Right hindlimb (tissue), 1 donor: ENCODE data around the gene TMEM151B.

ENCODE experiments used
- DNase-seq: peaks from one replicate; pipeline ENCODE4 v3.0.0-alpha.2; 2018

TMEM151B gene

GRCh38 chr6:44253307-44254101 lies 16.7 kb upstream of the TMEM151B start:
- DNase-seq = no peak

- no peak for DNase-seq
These were observed 15.8 kb upstream of the TMEM151B start for GRCh38 chr6:44254191-44255104.

GRCh38 chr6:44255105-44255808 lies 15.0 kb upstream of the TMEM151B start:
- no peak for DNase-seq

- no peak for DNase-seq
These were observed 14.1 kb upstream of the TMEM151B start for GRCh38 chr6:44255871-44256774.

GRCh38 chr6:44256775-44257024 lies 13.6 kb upstream of the TMEM151B start:
- DNase-seq = no peak

GRCh38 chr6:44257025-44257752 lies 13.1 kb upstream of the TMEM151B start, which contains the start of gene SLC35B2:
SLC35B2 (minus strand) TSS chr6:44257528; CDS start chr6:44257410, 118 bp downstream.
- DNase-seq = peak; percentile 87

GRCh38 chr6:44257753-44258324 lies 12.4 kb upstream of the TMEM151B start:
- no peak for DNase-seq

- no peak for DNase-seq
These were observed 11.9 kb upstream of the TMEM151B start for GRCh38 chr6:44258325-44258863.

GRCh38 chr6:44258921-44259320 lies 11.3 kb upstream of the TMEM151B start:
- no peak for DNase-seq

GRCh38 chr6:44260011-44260410 lies 10.2 kb upstream of the TMEM151B start:
- no peak for DNase-seq

- no peak for DNase-seq
These were observed 9.6 kb upstream of the TMEM151B start for GRCh38 chr6:44260451-44261297.

GRCh38 chr6:44261581-44261980 lies 8.7 kb upstream of the TMEM151B start:
- no peak for DNase-seq

GRCh38 chr6:44262467-44263353 lies 7.5 kb upstream of the TMEM151B start:
- DNase-seq = no peak

- no peak for DNase-seq
These were observed 6.7 kb upstream of the TMEM151B start for GRCh38 chr6:44263354-44264100.

GRCh38 chr6:44264154-44265006 lies 5.9 kb upstream of the TMEM151B start:
- DNase-seq = peak; percentile 39

- DNase-seq = peak; percentile 96
These were observed 5.1 kb upstream of the TMEM151B start, which contains the start of gene NFKBIE for GRCh38 chr6:44265007-44265721. NFKBIE (minus strand) TSS chr6:44265551; CDS start chr6:44265346, 205 bp downstream.
